ENCODE measurements around the gene HNRNPU.

Gene HNRNPU

DNA sequence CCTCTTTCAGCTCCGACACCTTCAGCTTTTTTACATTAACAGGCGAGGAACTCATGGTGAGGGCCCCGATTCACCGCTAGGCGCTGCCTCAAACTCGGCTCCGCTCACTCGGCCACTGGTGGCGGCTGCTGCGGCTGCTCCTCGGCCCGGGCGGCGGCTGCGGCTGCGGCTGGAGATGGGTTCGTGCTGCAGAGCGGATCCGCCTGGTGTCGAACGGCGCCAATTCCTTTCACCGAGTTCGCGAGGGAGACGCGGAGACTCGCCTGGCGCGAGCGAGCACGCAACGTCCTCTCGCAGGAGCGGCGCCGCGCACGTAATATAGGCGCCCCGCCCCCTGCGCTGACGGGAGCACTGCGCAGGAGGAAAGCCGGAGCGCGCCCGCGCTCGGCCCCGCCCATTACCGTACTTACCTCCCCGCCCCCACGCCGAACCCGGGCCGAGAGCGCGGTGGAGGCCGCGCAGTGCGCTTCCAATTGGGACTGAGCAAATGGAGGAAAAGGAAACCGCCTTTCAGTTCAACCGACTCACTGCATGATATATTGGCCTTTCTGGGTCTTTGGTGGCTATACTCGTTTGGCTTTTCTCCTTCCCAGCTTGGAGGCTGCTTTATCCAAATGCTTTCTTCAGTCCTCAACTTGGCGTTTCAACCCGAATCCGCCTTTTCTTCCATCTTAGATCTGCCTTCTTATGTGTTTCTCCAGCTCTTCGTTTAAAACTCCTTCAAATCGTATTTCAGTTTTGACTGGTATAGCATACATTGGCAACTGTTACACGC, at the start of gene HNRNPU:
Gene HNRNPU, minus strand, starts transcription at position 291 of the 775 bp plus-strand sequence. Its CDS starts 236 bp downstream, at position 55.
- peak; percentile 89 to 97 (median 92) for DNase-seq

DNA sequence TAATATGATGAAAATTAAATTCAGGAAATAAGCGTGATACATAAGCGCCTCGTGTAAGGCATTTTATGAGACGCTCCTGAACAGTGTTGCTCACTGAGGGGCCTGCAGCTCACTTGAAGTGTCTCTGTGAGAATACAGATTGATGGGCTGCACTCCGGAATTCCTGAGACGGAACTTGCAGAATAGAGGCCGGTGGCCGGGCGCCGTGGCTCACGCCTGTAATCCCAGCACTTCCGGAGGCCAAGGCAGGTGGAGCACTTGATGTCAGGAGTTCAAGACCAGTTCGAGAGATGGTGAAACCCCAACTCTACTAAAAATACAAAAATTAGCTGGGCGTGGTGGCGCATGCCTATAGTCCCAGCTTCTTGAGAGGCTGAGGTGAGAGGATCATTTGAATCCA, 49.5 kb upstream of the HNRNPU start:
- DNase-seq = no peak

DNA sequence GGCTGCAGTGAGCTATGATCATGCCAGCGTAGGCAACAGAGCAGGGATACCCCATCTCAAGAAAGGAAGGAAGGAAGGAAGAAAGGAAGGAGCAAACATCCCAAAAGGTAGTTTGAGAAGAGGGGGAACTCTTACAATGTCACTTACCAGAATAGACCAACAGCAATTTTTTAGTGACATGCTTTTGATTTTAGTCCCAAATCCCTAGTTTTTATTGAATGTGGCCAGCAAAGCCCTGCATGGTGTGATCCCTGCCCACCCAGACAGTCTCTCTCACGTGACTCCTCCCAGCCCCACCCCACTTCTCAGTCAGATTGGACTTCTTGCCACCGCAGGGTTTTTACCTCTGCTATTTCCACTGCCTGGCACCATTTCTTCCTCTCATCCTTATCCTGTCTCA, 39.8 kb upstream of the HNRNPU start:
- no peak for DNase-seq

DNA sequence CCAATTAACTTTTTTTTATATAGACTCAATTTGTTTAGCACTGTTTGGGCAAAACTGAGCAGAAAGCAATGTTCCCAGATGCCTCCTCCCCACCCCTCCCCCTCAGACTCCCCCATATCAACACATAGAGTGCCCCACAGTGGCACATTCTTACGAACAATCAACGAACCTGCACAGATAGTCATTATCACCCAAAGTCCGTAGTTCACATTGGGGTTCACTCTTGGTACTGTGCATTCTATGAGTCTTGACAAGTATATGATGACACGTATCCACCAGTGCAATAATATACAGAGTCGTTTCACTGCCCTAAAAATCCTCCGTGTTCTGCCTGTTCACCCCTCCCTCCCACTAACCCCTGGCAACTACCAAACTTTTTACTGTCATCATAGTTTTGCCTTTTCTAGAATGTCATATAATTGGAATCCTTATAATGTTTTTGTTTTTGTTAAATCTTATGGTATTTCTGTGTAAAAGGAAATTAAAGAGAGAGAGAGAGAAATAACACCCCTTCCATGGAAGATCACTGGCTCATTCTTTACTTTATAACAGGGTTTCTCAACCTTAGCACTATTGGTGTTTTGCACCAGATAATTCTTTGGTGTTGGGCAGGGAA, 37.2 kb upstream of the HNRNPU start:
- no peak for DNase-seq

DNA sequence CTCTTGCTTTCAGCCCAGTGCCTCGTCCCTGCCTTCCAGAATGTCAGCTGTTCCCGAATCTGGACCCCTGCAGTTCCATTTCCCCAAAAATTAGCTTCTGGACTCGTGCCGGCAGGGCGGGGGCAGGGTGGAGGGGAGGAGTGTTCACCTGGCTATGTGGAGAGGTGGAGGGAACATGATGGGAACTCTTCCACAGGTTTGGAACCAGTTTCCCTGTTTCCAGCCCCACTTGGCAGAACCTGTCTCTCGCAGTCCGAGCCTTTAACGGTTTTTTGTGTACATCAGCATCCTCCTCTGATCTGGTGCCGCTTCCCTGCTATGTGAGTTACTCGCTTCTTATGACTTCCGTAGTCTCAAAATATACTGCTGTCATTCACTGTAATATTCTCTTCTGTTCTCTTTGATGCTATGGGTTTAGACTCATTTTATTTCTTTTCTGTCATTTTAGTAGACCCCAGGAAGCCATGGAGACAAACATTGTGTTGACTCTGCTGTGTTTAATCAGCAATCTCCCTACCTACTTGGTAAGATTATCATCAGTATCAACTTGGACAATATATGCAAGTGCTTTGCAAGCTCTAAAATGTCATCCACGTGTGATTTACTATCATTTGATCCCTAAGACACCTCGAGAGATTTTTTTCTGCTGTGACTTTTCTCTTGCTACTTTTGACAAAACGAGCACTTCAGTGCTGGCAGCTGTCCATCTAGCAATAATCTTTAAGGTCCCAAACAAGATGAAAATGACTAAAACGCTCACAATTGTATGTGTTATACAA, 33.3 kb upstream of the HNRNPU start:
- DNase-seq = no peak

DNA sequence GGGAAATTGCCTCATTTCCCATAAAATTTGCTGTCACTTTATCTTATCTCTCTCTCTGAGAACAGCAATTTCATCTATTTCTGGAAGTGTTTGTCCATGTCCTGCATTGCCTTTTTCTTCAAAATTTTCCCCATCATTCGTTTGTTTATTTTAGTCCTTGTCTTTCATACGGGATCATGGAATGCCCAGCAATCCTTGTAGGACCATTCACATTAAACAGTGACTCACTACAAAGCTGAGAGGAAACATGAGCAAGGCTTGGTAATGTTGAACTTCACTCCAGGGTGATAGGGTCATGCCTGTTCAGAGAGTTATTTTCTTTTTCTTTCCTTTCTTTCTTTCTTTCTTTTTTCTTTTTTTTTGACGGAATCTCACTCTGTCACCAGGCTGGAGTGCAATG, 32.2 kb upstream of the HNRNPU start:
- DNase-seq = no peak

DNA sequence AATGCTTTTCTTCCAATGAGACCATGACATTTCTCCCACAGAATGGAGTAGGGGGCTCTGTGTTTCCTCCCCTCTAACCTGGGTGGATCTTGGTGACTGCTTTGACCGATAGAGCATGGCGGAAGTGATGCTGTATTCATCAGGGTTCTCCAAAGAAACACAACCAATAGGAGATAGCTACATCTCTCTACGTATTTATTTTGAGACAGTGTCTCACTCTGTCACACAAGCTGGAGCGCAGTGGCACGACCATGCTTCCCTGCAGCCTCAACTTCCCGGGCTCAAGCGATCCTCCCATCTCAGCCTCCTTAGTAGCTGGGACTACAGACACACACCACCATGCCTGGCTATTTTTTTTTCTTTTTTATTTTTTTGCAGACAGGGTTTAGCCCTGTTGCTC, 29.5 kb upstream of the HNRNPU start:
- DNase-seq = no peak

DNA sequence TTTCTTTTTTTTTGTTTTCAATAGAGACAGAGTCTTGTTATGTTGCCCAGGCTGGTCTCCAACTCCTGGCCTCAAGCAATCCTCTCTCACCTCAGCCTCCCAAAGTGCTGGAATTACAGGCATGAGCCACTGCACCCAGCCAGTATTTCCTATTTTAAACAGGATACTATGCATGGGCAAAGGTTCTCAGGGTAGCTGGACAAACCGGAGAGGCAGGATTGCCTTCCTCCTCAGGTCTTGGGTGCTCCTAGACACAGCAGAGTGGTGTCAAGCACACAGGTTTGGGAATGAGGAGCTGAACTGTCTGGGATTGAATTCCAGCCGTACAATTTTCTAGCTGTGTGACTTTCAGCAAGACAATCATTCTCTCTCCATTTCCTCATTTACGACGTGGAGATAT, 22.9 kb upstream of the HNRNPU start:
- DNase-seq = no peak

DNA sequence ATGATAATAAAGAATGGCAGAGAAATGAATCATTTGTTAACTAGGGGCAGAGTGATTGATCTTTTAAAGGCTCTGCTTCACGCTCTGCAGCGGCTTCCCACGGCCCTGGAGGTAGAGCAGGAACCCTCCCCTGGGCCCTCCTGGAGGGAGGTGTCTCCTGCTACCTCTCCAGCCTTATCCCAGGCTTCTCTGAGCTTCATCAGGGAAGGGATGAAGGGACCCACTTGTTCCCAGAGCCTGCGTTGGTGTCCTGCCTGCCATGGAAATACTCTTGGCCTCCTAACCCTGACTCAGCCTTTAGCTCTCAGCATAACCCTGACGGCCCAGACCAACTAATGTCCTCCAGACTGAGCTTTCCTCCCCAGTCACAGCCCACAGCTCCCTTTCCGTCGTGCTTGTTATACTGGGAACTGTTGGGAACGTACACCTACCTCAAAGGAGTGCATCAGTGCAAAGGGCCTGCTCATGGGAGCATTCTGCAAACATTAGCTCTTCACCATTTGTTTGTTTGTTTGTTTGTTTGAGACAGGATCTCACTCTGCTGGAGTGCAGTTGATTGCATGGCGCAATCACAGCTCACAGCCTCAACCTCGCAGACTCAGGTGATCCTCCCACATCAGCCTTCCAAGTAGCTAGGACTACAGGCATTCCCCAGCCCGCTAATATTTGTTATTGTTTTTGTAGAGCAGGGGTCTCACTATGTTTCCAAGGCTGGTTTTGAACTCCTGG, 17.4 kb upstream of the HNRNPU start:
- DNase-seq = no peak

DNA sequence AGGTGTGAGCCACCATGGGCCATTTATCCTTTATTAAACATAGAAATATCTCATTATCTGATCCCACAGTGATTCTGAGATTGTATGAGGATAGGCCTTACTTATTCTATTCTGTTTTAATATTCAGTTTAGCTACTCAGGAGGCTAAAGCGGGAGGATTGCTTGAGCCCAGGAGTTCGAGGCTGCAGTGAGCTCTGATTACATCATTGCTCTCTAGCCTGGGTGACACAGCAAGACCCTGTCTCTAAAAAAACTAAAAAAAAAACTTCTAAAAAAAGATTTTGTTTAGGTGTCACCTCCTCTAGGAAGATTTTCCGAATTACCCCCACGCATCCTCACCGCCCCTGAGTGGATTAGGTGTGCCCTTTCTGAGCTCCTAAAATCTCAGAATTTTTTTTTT, 14.3 kb upstream of the HNRNPU start:
- DNase-seq = no peak

DNA sequence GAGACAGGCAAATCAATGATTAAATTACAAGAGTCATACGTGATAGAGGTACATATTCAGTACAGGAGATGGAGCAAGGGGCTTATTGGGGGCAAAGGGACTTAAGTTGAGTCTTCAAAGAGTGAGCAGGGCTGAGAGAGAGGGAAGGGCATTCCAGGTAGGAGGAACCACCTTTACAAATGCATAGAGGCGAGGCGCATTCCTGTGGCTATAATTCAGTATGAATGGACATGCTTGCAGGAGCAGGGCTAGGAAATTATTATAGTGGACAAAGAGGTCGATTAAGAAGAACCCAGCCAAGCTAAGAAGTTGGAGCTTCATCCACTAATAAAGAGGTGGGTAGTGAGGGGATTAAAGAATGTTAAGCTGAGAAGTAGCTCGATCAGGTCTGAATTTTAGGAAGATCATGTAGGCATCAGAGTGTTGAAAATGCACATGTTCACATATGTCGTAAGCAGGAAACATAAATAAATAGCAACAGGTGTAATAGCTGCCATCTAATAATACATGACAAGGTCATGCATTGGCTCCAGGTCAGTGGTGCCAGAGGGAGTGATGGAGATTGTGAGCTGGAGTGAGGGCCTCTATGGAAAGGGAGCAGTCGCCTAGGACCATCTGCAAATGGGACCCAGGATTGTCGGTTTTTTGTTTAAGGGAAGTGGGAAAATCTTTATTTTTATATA, 12.0 kb upstream of the HNRNPU start:
- DNase-seq = no peak

DNA sequence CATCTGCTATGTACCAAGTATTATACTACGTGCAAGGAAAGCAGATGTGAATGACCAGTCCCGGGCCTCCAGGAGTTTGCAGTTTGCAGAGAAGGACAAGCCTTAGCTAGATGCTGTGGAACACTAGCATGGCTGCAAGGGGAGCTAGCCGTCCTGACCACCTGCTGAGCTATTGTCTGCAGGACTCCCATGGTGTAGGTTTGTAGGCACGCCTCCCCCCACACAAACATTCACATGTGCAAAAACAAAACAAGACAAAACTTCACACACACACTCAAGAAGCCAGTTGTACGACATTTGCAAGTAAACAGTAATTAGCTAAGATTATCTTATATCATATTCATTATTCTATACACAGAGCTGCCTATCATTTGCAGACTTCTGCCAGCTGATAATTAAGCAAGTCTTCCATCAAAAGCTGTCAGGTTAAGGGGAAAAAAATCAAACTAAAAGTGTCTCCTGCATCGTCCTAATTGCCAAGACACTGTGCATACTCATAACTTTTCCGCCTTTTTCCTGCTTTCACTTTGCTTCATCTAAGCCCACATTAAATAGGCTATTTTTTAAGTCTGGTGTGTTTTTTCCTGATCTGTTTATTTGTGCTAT, 10.7 kb upstream of the HNRNPU start:
- DNase-seq = no peak

DNA sequence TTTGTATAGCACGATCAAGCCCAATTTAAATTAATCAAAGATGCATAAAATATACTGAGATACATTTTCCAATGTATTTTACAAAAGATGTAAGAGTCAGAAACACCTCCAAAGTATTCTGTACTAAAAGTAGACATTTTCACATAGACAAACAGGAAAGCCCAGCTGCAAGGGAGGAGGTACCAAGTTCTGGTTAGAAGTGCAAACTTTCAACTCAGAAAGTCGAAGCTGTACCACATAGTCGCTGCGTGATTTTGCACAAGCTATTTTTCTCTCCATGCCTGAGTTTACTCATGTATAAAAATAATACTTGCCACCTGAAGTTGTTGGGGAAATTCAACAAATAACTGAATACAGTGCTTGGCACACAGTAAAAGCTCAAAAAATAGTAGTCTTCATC, 5.6 kb upstream of the HNRNPU start:
- no peak for DNase-seq

DNA sequence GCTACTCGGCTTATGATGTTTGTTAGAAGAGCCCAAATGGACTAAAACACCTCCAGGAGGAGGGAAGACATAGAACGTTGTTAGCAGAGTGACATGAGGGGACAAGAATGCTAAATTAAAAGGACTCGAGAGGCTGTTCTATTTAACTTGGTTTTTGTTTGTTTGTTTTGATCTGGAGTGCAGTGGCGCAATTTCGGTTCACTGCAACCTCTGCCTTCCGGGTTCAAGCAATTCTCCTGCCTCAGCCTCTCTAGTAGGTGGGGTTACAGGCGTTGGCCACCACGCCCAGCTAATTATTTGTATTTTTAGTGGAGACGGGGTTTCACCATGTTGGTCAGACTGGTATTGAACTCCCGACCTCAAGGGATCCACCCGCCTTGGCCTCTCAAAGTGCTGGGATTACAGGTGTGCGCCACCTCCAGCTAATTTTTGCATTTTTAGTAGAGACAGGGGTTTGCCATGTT, 5.1 kb upstream of the HNRNPU start:
- no peak for DNase-seq

DNA sequence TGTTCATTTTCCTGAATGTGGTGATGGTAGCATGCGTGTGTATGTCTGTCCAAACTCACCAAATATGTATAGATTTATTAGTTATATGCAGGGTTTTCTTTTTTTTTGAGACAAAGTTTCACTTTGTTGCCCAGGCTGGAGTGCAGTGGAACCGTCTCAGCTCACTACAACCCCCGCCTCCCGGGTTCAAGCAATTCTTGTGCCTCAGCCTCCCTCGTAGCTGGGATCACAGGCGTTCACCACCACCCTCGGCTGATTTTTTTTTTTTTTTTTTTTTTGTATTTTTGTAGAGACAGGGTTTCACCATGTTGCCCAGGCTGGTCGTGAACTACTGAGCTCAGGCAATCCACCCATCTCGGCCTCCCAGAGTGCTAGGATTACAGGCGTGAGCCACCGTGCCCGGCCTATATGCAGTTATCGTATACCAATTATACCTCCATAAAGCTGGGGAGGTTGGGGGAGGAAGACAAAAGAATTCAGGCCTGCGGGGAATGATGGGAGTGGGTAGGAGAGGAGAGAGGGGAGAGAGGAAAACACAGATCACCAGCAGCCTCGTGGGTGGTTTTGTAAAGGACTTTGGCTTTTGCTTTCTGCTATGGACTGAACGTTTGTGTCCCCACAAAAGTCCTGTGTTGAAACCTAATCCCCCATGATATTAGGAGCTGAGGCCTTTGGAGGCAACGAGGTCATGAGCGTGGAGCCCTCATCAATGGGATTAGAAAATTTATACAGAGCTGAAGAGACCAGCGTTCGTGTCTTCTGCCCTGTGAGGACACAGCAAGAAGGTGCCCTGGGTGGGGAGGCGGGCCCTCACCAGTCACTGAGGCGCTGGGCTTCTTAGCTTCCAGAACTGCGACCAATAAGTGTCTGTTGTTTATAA, 4.4 kb upstream of the HNRNPU start:
- no peak for DNase-seq

DNA sequence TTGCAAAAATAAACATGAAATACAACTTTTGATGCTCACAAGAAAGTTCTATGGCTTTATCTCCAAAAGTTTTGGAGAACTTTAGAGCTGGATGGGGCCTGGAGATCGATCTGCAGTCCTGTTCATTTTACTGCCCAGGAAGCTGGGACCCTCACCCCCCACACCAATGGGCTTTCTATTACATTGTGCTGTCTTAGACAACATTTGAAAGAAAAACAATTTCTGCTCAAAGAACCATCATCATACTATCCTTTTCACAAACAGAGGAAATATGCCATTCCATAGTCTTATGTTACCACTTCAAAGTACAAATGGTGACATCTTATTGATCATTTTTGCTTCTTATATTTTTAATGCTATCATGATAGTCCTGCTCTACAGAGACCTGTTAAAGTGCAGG, 2.0 kb upstream of the HNRNPU start:
- no peak for DNase-seq

DNA sequence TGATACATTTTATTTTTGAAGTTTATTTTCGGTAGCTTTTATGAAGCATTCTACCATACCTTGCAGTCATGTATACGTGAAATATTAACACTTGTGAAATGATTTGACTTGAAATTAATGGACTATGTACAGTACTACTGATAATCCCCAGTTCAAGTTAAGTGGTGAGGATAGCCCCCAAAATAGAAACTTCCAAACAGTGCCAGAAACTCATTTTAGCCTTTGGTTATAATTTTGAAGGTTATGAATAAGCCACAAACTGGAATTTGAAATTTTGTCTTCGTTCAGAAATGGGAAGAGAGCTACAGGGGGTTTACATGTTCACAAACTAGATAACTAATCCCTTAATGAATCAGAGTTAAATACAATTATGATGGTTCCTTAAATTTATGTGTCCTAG, 1.5 kb upstream of the HNRNPU start:
- no peak for DNase-seq

DNA sequence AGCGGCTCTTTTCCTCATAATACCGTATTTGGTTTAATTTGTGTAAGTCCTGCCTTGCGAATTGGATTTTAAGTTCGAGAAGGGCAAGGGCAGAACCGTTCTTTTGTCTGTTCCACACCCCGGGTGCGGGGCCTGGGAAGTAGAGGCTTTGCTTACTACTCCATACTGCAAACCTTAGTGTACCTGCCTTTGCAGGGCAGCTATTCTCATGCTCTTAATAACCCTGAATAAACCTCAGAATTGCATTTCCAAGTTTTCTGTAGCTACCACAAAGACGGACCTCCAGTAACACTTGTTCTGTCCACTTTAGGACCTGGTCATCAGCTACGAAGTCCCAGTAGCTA, 657 bp upstream of the HNRNPU start:
- DNase-seq = peak in 2 of 4 experiments; percentile 6 to 7

DNA sequence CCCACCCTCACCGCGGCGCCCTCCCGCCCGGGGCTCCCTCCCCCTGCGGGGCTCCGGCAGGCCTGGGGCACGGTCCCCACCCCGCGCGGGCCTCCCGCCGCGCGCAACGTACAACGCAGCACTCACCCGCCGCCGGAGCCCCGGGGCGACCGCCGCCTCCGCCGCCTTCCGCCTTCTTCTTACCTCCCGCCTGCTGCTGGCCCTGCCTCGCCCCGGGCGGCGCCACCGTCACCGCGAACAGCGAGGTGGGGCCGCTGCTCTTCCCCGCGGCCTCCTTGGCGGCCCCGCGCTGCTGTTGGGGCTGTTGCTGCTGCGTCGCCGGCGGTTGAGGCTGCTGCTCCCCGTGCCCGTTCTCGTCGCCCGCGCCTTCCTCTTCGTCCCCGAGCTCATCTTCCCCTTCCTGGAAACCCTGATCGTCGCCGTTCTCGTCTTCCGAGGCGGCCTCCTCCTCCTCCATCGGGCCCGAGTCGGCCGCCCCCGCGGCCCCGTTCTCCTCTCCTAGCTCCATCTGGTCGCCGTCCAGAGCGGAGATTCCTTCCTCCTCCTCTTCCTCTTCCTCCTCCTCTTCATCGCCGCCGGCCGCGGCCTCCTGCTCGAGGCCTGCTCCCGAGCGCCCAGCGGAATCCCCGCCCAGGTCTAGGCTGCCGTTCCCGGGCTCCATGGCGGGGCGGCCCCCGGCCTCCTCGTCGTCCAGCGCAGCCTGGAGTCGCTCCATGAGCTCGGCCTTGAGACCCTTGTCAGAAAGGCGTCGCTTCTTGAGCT, 671 bp downstream of the HNRNPU start:
- peak in 1 of 4 experiments; percentile 23 for DNase-seq
